Lower leg skin (tissue), 4 donors: ENCODE results near the gene ORMDL1. TPM values are rescaled to one million over a fixed set of nuclear protein-coding genes. Genes with fewer than 3 reads are reported as not detected.

Source experiments
- DNase-seq, 2 donors: peaks; one replicate each; pipeline ENCODE4 v3.0.0-alpha.2; 2019; ENCODE audit warnings: low spot score in 2 of 2
- H3K4me3 ChIP-seq: fragments of 200-600 bp; sonication (generic); 2 replicates; pipeline ENCODE4 v1.5.1; 2017; ENCODE audit warnings: mild to moderate bottlenecking, low read depth; ENCODE audit not compliant: poor library complexity, severe bottlenecking
- CTCF ChIP-seq, 3 donors: fragments of 450-650 bp; IDR thresholded peaks; one replicate each; pipeline ENCODE4 v1.5.1; 2016; ENCODE audit warnings: antibody characterized with exemption in 3 of 3, mild to moderate bottlenecking in 3 of 3, moderate library complexity in 2 of 3
- POLR2A ChIP-seq, 2 donors: fragments of 450-650 bp; IDR thresholded peaks; one replicate each; pipeline ENCODE4 v1.6.1; 2016 to 2017; ENCODE audit warnings: antibody characterized with exemption in 2 of 2, mild to moderate bottlenecking in 1 of 2, moderate library complexity in 1 of 2
- WGBS, 2 donors: methylation state at CpG; one replicate each; pipeline ENCODE4 v1.1.5; 2018; 5-methylcytosine and 5-hydroxymethylcytosine counted together
- intact Hi-C: fragments of 100-400 bp; cut with DNase I; formaldehyde crosslinking; loops from one replicate; pipeline ENCODE4 v1.15.0; 2023; ENCODE audit warnings: low total_unique reads
- total RNA-seq, 4 donors: library from RNA; depleted of rRNA; stranded (reverse); fragments of >200 nt; gene quantifications; one replicate each; pipeline ENCODE4 v1.1.0, GENCODE V29; 2016

ORMDL1 gene
- total RNA-seq, 4 donors from 2014 or later = 52.5 to 79.0 (median 61.5) TPM

- no peak for DNase-seq
- 94 to 96% methylated on average over 33 of the region's 33 CpGs for WGBS, 2 donors
- intact Hi-C loops = no loop called here
- TF ChIP-seq CTCF (IDR thresholded peaks at IDR 0.05) (no peak), POLR2A (IDR thresholded peaks at IDR 0.05) (no peak)
- H3K4me3 ChIP-seq = no peak overlapping the region
Observed at GRCh38 chr2:189821953-189822748, 38.0 kb upstream of the ORMDL1 start.

DNA sequence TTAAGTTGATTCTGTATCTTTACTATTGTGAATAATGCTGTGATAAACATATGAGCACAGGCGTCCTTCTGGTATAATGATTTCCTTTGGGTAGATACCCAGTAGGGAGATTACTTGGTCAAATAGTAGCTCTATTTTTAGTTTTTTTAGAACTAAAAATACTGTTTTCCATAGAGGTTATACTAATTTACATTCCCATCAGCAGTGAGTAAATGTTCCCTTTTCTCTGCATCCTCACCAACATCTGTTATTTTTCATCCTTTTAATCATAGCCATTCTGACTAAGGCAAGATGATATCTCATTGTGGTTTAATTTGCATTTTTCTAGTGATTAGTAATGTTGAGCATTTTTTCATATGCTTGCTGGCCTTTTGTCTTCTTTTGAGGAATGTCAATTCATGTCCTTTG is 35.2 kb upstream of the ORMDL1 start:
- intact Hi-C loops = no loop called here

DNA sequence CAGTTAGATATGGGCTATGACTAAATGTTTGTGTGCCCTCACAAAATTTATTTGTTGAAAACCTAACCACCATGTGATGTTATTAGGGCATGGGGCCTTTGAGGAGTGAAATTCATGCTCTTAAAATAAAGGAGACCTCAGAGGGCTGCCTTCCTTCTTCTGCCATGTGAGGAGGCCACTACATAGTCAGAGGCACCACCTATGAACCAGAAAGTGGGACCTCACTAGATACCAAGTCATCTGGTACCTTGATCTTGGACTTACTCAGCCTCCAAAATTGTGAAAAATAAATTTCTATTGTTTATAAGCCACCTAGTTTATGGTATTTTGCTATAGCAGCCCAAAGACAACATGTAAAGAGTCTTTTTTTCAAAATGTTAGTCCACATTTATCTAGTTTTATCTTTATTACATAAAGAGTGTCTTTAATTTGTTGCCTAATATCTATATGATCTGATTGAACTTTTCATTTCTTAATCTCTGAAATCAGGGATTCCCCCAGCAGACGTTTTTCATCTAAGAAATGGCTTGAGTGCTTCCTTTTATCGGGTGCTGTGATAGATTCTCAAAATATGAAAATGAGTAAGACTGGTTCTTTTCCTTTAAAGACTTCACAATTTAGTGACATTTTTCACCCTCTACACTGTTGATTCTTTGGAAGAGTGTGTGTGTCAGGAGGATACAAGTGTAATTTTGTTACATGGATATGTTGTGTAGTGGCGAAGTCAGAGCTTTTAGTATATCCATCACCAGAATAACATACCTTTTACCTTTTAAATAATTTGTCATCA is 34.3 kb upstream of the ORMDL1 start:
- TF ChIP-seq POLR2A (IDR thresholded peaks at IDR 0.05) (no peak), CTCF (IDR thresholded peaks at IDR 0.05) (no peak)
- intact Hi-C loops = no loop called here
- WGBS, 2 donors = 77 to 82% methylated on average over 3 of the region's 3 CpGs
- H3K4me3 ChIP-seq = no peak overlapping the region
- DNase-seq = no peak

More for the DNA sequence above, 35.2 kb upstream of the ORMDL1 start:
- DNase-seq = no peak
- H3K4me3 ChIP-seq = no peak overlapping the region
- WGBS, 2 donors = 84 to 96% methylated on average over 1 of the region's 1 CpG
- TF ChIP-seq CTCF (IDR thresholded peaks at IDR 0.05) = no peak
- no peak for TF ChIP-seq POLR2A (IDR thresholded peaks at IDR 0.05)

GRCh38 chr2:189803431-189803830 is 19.3 kb upstream of the ORMDL1 start:
- DNase-seq = no peak
- WGBS, 2 donors = 81% methylated on average over 3 of the region's 3 CpGs
- H3K4me3 ChIP-seq = no peak overlapping the region
- TF ChIP-seq CTCF (IDR thresholded peaks at IDR 0.05) (no peak), POLR2A (IDR thresholded peaks at IDR 0.05) (no peak)
- intact Hi-C loops = no loop called here

- no peak for TF ChIP-seq CTCF (IDR thresholded peaks at IDR 0.05)
- TF ChIP-seq POLR2A (IDR thresholded peaks at IDR 0.05) = no peak
- no peak overlapping the region for H3K4me3 ChIP-seq
- no peak for DNase-seq
- intact Hi-C loops = no loop called here
- 92 to 98% methylated on average over 2 of the region's 2 CpGs for WGBS, 2 donors
Observed at GRCh38 chr2:189802396-189802912, 18.3 kb upstream of the ORMDL1 start.
